Stimulated activated CD8-positive, alpha-beta memory T cell treated with anti-CD3 and anti-CD28 coated beads, Interleukin-12 subunit alpha, Interleukin-12 subunit beta, amount 100 ng/mL, for 24 hours (primary cell): Measurements from ENCODE around the gene PITPNC1.
"Not testable (repeated sequence)": the region's sequence is repeated elsewhere in the genome, so short reads cannot be mapped to it uniquely, and the experiment has no call there.

Experiments used
- DNase-seq: peaks from one replicate; pipeline ENCODE4 v3.0.0-alpha.2; 2020; ENCODE audit errors: extremely low read depth

Gene PITPNC1

DNA sequence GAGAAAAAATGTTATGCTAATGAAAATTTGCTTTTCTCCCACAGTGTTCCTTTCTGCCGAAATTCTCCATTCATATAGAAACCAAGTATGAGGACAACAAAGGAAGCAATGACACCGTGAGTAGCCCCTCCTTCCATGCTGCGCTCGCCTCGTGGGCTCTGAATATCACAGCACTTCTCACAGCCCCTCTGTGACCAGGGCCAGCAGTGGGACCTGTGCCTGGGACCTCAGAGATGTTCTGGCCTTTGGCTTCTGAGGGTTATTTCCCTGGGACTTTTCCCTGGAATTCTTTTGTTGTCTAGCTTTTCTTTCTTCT is 201.0 kb downstream of the PITPNC1 start:
- no peak for DNase-seq

DNA sequence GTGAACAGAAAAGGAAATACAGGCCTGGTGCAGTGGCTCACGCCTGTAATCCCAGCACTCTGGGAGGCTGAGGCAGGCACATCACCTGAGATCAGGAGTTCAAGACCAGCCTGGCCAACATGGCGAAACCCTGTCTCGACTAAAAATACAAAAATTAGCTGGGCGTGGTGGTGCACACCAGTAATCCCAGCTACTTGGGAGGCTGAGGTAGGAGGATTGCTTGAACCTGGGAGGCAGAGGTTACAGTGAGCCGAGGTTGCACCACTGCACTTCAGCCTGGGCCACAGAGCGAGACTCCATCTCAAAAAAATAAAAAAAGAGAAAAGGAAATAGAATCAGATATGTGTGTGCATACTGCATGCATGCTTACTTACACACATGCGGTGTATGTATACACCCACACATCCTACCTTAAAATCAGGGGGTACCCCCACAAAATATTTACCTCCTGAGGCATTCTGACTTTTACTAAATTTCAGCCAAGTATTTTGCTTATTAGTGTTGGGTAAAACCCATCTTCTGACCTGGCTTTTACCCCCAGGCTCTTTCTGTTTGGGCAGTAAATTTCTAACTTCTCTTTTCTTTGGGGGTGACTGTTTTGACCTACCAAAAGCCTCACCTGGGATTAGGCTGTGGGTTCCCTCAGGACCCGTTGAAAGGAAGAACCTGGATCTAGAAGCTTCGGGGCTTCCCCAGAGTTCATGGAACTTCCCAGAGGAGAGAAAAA is 201.8 kb downstream of the PITPNC1 start:
- not testable (repeated sequence) for DNase-seq

- no peak for DNase-seq
Measured at GRCh38 chr17:67582673-67583081, 205.6 kb downstream of the PITPNC1 start.

- DNase-seq: no peak
Measured at GRCh38 chr17:67585077-67585602, 208.1 kb downstream of the PITPNC1 start.

GRCh38 chr17:67588326-67588725 is 211.2 kb downstream of the PITPNC1 start:
- no peak for DNase-seq

- no peak for DNase-seq
Measured at GRCh38 chr17:67594115-67594880, 217.2 kb downstream of the PITPNC1 start.

- DNase-seq: no peak
Measured at GRCh38 chr17:67600408-67600807, 223.3 kb downstream of the PITPNC1 start.

GRCh38 chr17:67601897-67602296 is 224.8 kb downstream of the PITPNC1 start:
- DNase-seq: no peak

DNA sequence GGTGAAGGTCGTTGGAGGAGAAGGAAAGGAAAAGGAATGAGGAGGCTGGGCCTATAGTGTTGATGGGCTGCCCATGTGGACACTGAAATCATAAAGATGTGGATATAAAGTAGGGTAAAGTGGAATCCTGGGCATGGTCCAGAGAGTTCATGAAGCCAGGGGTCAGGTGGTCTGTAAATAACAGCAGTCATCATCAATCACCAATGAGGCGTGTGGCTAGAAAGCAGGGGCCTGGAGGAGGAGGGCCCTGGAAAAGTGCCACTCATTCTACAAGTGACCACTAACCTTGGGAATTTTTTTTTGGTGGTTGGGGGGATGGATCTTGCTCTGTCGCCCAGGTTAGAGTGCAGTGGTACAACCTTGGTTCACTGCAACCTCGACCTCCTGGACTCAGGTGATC is 225.4 kb downstream of the PITPNC1 start:
- no peak for DNase-seq

GRCh38 chr17:67602974-67603373 is 225.9 kb downstream of the PITPNC1 start:
- peak; percentile 1 for DNase-seq

- DNase-seq: no peak
Measured at GRCh38 chr17:67605256-67605912, 228.3 kb downstream of the PITPNC1 start.

GRCh38 chr17:67606471-67606870 is 229.4 kb downstream of the PITPNC1 start:
- DNase-seq: no peak

DNA sequence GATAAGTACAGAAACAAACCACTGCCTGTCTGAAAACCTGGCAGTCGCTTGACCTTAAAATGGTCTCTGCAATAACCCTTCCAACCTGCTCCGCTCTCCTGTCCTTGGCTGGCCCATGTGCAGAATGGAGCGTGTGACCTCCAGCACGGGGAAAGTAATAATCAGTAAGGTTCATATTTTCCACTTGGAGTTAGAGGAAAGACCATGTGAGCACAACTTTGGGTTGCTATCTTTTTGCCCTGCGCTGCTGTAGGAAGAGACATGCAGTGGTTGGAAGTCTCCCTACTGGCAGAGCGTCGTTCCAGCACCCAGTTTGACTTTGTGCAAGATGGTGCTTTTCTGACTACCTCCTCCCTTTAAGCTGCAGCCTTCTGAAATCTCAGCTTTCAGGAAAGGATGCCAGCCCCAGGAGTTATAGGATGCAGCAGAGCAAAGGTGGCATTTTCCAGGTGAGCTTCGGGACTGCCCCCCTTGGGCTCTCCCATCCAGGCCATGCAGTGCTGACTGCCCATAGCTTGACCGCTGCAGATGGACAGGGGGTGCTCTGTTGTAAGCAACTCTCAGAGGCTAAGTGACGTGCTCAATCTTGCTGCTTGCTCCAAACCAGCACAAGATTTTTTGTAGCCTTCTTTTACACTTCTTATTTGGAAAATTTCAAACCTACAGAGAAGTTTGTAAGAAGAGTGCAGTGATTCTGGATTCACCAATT is 230.0 kb downstream of the PITPNC1 start:
- no peak for DNase-seq

DNA sequence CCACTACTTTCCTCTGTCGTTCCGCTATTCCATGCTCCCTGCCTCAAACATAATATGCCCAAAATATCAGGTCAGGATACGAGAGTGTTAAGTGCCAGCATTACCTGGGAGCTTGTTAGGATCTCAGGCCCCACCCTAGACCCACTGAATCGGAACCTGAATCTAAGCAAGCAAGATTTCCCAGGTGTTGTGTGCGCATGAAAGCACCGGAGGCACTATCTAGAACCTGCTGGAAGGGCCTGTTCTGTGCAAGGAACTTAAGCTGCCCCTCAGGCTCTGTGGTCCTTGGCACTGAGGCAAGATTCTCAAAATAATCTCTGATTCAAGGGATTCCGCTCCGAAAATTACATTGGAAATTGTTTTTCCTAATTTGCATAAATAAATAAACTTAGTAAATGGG is 233.0 kb downstream of the PITPNC1 start:
- no peak for DNase-seq

DNA sequence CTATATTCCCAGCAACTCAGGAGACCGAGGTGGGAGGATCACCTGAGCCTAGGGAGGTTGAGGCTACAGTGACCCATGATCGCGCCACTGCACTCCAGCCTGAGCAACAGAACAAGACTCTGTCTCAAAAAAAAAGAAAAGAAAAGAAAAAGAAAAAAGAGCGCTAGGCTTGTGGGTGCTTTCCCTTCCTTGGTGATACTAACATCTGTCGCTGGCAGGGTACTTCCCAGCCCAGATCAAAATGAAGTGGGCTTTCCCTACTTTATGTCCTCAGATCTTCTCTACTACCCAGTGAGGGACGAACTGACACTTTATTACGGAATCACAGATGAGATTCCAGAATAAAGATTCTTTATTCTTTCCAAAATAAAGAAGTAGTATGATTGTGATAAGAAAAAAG is 236.9 kb downstream of the PITPNC1 start:
- no peak for DNase-seq

GRCh38 chr17:67615011-67615561 is 238.0 kb downstream of the PITPNC1 start:
- DNase-seq: no peak

DNA sequence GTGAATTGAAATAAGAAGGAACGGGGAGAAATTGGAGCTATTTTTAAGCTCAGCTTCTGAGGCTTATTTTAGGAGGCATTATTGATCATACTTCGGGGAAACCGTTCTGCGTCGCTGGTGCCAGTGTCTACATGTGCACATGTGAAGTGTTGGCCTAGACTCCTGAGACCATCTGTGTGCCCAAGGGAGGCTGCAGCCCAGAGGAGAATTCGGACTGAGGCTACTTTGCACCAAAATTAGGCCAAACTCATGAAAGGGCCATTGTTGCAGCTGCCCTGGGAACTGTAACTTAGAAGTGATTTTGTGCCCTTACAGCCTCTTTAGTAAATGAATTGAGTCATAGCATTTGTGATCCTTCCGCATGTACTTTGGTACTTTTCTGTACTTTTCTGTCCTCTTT is 238.7 kb downstream of the PITPNC1 start:
- no peak for DNase-seq

DNA sequence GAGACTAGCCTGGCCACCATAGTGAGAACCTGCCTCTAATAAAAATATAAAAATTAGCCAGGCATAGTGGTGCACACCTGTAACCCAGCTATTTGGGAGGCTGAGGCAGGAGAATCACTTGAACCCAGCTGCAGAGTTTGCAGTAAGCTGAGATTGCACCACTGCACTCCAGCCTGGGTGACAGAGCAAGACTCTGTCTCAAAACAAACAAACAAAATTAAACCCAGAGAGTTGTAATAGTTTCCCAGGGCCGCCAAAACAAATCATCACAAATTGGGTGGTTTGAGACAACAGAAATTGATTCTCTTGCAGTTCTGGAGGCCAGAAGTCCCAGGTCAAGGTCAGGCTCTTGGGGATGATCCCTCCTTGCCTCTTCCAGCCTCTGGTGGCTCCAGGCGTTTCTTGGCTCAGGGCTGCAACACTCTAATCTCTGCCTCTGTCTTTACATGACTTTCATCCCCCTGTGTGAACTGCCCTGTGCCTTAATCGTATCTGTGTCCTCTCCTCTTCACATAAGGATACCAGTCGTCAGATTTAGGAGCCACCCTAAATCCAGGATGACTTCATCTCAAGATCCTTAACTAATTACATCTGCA is 240.3 kb downstream of the PITPNC1 start:
- DNase-seq: no peak

- DNase-seq: no peak
Measured at GRCh38 chr17:67619555-67619954, 242.5 kb downstream of the PITPNC1 start.

DNA sequence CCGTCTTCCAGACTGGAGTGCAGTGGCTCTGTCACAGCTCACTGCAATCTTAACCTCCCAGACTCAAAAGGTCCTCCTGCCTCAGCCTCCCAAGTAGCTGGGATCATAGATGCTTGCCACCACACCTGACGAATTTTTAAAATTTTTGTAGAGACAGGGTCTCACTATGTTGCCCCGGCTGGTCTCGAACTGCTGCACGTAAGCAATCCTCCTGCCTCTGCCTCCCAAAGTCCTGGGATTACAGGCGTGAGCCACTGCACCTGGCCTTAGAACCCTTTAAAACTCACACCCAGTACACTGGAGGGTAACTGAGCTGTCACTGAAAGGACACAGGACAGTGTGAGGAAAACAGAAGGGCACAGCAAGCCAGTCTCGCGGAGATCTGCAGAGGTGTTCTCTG is 243.0 kb downstream of the PITPNC1 start:
- DNase-seq: no peak

DNA sequence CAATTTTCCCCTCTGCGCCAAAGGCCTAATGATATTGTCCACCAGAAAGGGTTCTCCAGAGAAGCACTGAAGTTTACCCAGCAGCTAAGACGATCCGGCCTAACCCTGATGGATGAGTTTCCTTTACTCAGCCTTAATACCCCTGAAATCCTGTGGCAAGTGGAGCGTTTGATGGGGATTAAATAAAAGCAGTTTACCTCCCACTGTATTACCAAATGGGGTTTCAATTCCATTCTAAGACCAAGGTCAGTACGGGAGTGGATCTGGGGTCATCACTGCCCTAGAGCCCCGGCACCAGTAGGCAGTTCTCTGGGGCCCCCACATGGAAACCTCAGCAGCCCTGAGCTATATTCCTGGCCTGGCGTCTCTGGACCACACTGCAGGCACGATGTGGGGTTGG is 243.6 kb downstream of the PITPNC1 start:
- DNase-seq: no peak
